ENCODE results near the gene UNC5B. TPM values are rescaled to one million over a fixed set of nuclear protein-coding genes. Genes with fewer than 3 reads are reported as not detected.

UNC5B gene
- total RNA-seq, 1 donor, result 20.6 TPM

DNA sequence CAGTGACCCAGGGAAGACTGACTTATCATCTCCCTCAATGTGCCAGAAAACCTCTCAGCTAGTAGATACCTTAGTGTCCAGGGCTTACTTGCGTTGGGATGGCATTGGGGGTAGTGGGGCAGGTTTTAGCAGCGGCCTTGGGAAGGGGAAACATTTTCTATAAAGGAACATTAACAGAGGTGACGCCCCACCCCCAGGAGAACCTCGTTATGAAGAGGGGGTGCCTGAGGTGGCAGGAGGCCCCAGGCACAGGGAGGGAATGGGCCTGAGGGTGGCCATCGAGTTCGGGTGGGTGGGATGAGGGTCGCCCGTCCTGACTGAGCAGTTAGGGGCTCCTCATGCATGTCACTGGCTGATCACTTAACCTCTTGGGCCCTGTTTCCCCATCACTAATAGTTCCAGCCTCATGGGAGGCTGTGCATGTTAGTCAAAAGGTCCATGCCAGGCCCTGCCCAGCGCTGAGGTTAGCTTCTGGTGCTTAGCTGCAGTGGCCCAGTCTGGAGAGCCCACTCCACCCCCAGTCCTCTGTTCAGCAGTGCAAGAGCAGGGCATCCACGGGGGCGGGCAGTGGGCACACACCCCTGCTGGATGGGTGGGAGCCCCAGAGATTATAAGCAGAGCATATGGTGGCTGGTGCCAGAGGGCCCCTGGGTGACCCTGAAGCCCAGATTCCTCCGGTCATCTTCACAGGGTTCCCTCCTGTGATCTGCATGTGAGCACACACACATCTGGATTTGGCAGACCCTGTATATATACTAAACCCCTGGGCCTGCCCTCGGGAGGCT lies 27.0 kb downstream of the UNC5B start:
- no peak overlapping the region for H3K4me3 ChIP-seq (ENCODE audit: low read depth, low read length)
- DNase-seq (ENCODE audit: low read depth), result no peak
- TF ChIP-seq, protein P1, sequence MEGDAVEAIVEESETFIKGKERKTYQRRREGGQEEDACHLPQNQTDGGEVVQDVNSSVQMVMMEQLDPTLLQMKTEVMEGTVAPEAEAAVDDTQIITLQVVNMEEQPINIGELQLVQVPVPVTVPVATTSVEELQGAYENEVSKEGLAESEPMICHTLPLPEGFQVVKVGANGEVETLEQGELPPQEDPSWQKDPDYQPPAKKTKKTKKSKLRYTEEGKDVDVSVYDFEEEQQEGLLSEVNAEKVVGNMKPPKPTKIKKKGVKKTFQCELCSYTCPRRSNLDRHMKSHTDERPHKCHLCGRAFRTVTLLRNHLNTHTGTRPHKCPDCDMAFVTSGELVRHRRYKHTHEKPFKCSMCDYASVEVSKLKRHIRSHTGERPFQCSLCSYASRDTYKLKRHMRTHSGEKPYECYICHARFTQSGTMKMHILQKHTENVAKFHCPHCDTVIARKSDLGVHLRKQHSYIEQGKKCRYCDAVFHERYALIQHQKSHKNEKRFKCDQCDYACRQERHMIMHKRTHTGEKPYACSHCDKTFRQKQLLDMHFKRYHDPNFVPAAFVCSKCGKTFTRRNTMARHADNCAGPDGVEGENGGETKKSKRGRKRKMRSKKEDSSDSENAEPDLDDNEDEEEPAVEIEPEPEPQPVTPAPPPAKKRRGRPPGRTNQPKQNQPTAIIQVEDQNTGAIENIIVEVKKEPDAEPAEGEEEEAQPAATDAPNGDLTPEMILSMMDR (IDR thresholded peaks at IDR 0.05; ENCODE audit: insufficient read depth, low read length), result no peak

GRCh38 chr10:71239946-71240795 lies 27.8 kb downstream of the UNC5B start:
- no peak overlapping the region for H3K4me3 ChIP-seq (ENCODE audit: low read depth, low read length)
- DNase-seq (ENCODE audit: low read depth), result no peak
- TF ChIP-seq, protein P1 (IDR thresholded peaks at IDR 0.05; ENCODE audit: insufficient read depth, low read length), result no peak

- no peak overlapping the region for H3K4me3 ChIP-seq (ENCODE audit: low read depth, low read length)
- TF ChIP-seq, protein P1 (IDR thresholded peaks at IDR 0.05; ENCODE audit: insufficient read depth, low read length), result no peak
- peak; percentile 81 for DNase-seq (ENCODE audit: low read depth)
Measured at GRCh38 chr10:71241114-71241829, 28.9 kb downstream of the UNC5B start.

GRCh38 chr10:71241830-71242621 lies 29.7 kb downstream of the UNC5B start:
- H3K4me3 ChIP-seq (ENCODE audit: low read depth, low read length), result no peak overlapping the region
- TF ChIP-seq, protein P1 (IDR thresholded peaks at IDR 0.05; ENCODE audit: insufficient read depth, low read length), result no peak
- DNase-seq (ENCODE audit: low read depth), result no peak

DNA sequence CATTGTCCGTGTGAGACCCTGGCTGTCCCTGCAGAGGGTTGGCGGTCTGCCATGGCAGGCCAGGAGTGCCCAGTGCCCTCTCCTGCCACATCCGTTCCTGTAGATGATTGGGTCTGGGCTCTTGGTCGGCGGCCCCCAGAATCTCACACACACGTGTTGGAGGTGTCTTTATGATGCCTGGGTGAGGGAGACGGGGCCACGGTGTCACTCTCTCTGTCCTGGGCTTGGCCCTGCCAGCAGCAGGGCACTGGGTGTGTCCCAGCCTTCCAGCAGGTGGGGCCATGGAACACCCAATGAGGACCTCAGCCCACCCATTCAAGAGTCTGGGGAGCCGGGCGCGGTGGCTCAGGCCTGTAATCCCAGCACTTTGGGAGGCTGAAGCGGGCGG lies 30.2 kb downstream of the UNC5B start:
- no peak for DNase-seq (ENCODE audit: low read depth)
- H3K4me3 ChIP-seq (ENCODE audit: low read depth, low read length), result no peak overlapping the region
- TF ChIP-seq, protein P1 (IDR thresholded peaks at IDR 0.05; ENCODE audit: insufficient read depth, low read length), result no peak
